Kidney (tissue), 14 donors: ENCODE measurements around the gene FBXL17. TPM values are rescaled to one million over a fixed set of nuclear protein-coding genes. Genes with fewer than 3 reads are reported as not detected.

ENCODE experiments used
- DNase-seq, 5 donors: peaks; one replicate each; pipeline ENCODE4 v3.0.0-alpha.2; 2013 to 2020
- FAIRE-seq: peaks from 2 replicates; lab custom pipeline; 2012; peaks lifted over from hg19 to GRCh38; lab: Jason Lieb, UNC
- H3K27ac ChIP-seq, 2 donors: one replicate each; pipeline ENCODE4 v1.7.0; 2013; ENCODE audit warnings: low read depth in 2 of 2, low read length in 2 of 2, inconsistent platforms in 1 of 2
- H3K27me3 ChIP-seq: one replicate; pipeline ENCODE4 v1.7.1; 2013; ENCODE audit warnings: low read length, inconsistent platforms; ENCODE audit not compliant: control insufficient read depth, insufficient read depth
- H3K36me3 ChIP-seq, 3 donors: one replicate each; pipeline versions ENCODE4 v1.7.0 to v1.7.1; 2013; ENCODE audit warnings: low read length in 3 of 3, control low read depth in 1 of 3, inconsistent platforms in 1 of 3; ENCODE audit not compliant: insufficient read depth in 3 of 3, control insufficient read depth in 2 of 3
- H3K4me1 ChIP-seq, 3 donors: one replicate each; pipeline versions ENCODE4 v1.7.0 to v1.7.1; 2013; ENCODE audit warnings: low read length in 3 of 3, inconsistent platforms in 1 of 3, low read depth in 1 of 3; ENCODE audit not compliant: control insufficient read depth in 2 of 3, insufficient read depth in 2 of 3
- H3K4me3 ChIP-seq, 3 donors: one replicate each; pipeline versions ENCODE4 v1.7.0 to v1.8.1; 2013; ENCODE audit warnings: low read length in 3 of 3, control low read depth in 1 of 3, inconsistent platforms in 1 of 3
- H3K9ac ChIP-seq, 3 donors: one replicate each; pipeline versions ENCODE4 v1.7.0 to v1.7.1; 2013; ENCODE audit warnings: low read length in 3 of 3, control low read depth in 1 of 3, inconsistent platforms in 1 of 3
- H3K9me3 ChIP-seq, 3 donors: one replicate each; pipeline versions ENCODE4 v1.7.0 to v1.7.1; 2013; ENCODE audit warnings: low read length in 3 of 3, control low read depth in 1 of 3, inconsistent platforms in 1 of 3; ENCODE audit not compliant: control insufficient read depth in 2 of 3, insufficient read depth in 1 of 3
- intact Hi-C: fragments of 100-400 bp; cut with DNase I; formaldehyde crosslinking; loops from one replicate; pipeline ENCODE4 v1.11.1; 2022
- polyA plus RNA-seq: library from polyadenylated mRNA; stranded (reverse); fragments of 350-450 nt; fragmentation: Illumina TruSeq; extraction: RNeasy Lipid Tissue Mini Kit (QIAGEN cat#74804); gene quantifications from one replicate; pipeline ENCODE4 v1.2.3, GENCODE V29; 2014; ENCODE audit warnings: low read depth, low replicate concordance; ENCODE audit not compliant: insufficient read depth
- total RNA-seq: library from RNA; stranded (reverse); fragmentation: NEBNext Ultra II Directional; extraction: Animal tissue kit (Norgen Biotek cat#: 25700); gene quantifications from one replicate; pipeline ENCODE4 v1.2.1, GENCODE V29; 2021
- TF ChIP-seq, protein P1 (sequence below): IDR thresholded peaks from 3 replicates; pipeline ENCODE4 v1.5.1; 2012; ENCODE audit warnings: mild to moderate bottlenecking, moderate library complexity, borderline replicate concordance; ENCODE audit not compliant: insufficient read depth; ENCODE audit errors: extremely low read depth
- donor health status: control.
- donor health status: control.
- donor health status: control.
- donor health status: control.
- donor health status: control.
- donor health status: DM: yes; HTN: yes; CAD: no.
- donor health status: Normal renal cell carcinoma (clear cell type).

FBXL17 gene
- total and polyA plus RNA-seq, 2 donors from 2014 or later: 11.7 to 26.5 TPM

DNA sequence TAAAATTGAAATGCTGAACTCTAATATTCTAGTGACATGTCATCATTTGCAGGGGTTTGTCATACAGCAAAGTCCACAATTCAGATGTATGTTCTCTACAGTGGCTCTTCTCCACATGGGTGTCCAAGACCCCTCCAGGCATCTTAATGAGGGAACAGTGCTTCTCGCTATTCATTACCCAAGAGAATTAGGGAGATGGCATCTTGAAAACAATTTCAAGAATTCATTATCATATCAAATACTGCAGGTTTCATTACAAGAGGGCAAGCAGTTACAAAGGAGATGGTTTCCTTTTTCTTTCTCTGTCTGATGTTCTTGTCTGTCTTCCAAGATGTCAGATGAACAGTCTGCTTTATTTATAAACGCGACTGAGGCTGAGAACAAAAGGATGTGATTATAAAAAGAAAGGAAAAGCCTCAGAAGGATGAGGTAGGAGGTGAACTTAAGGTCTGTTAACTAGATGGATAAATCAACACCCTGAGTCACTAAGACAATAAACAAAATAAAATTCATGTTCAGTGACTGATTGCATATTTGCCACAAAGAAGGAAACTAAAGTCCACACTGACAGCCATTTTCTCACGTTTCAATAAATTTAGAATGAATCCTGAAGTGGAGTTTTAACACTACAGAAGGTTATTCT is 384.4 kb downstream of the FBXL17 start:
- TF ChIP-seq, protein P1, sequence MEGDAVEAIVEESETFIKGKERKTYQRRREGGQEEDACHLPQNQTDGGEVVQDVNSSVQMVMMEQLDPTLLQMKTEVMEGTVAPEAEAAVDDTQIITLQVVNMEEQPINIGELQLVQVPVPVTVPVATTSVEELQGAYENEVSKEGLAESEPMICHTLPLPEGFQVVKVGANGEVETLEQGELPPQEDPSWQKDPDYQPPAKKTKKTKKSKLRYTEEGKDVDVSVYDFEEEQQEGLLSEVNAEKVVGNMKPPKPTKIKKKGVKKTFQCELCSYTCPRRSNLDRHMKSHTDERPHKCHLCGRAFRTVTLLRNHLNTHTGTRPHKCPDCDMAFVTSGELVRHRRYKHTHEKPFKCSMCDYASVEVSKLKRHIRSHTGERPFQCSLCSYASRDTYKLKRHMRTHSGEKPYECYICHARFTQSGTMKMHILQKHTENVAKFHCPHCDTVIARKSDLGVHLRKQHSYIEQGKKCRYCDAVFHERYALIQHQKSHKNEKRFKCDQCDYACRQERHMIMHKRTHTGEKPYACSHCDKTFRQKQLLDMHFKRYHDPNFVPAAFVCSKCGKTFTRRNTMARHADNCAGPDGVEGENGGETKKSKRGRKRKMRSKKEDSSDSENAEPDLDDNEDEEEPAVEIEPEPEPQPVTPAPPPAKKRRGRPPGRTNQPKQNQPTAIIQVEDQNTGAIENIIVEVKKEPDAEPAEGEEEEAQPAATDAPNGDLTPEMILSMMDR: no peak
- no peak for FAIRE-seq

DNA sequence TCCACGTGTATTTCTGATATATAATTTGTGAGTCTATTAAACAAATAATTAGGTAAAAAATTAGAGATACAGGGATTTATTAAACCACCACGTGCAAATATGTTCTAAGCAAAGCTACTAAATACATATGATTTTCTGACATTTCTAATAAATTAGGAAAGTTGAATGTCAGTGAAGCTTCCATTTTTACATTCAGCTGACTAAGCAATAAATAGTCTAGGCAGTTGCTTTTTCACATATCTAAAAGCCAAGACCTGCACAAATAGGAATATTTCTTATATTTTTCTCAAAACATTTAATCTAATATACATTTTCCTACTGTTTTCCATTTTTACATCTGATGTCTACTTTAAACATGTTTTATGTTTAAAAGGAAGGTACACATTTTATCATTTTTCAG is 388.6 kb downstream of the FBXL17 start:
- intact Hi-C loops: no loop called here
- Histone ChIP-seq H3K4me1 (no peaks in the 10 kb centered on the region), H3K27me3 (no peaks in the 10 kb centered on the region), H3K27ac (no peak overlapping the region), H3K9ac (no peak overlapping the region), H3K9me3 (no peaks in the 10 kb centered on the region), H3K36me3 (no peaks in the 10 kb centered on the region), H3K4me3 (no peak overlapping the region)
- FAIRE-seq (no peak), DNase-seq (no peak)
- TF ChIP-seq, protein P1: no peak

More for the DNA sequence above, 384.4 kb downstream of the FBXL17 start:
- intact Hi-C loops: no loop called here
- Histone ChIP-seq H3K9me3 (no peaks in the 10 kb centered on the region), H3K36me3 (no peaks in the 10 kb centered on the region), H3K4me3 (no peak overlapping the region), H3K9ac (no peak overlapping the region), H3K27me3 (no peaks in the 10 kb centered on the region), H3K27ac (no peak overlapping the region), H3K4me1 (no peaks in the 10 kb centered on the region)
- DNase-seq: no peak

DNA sequence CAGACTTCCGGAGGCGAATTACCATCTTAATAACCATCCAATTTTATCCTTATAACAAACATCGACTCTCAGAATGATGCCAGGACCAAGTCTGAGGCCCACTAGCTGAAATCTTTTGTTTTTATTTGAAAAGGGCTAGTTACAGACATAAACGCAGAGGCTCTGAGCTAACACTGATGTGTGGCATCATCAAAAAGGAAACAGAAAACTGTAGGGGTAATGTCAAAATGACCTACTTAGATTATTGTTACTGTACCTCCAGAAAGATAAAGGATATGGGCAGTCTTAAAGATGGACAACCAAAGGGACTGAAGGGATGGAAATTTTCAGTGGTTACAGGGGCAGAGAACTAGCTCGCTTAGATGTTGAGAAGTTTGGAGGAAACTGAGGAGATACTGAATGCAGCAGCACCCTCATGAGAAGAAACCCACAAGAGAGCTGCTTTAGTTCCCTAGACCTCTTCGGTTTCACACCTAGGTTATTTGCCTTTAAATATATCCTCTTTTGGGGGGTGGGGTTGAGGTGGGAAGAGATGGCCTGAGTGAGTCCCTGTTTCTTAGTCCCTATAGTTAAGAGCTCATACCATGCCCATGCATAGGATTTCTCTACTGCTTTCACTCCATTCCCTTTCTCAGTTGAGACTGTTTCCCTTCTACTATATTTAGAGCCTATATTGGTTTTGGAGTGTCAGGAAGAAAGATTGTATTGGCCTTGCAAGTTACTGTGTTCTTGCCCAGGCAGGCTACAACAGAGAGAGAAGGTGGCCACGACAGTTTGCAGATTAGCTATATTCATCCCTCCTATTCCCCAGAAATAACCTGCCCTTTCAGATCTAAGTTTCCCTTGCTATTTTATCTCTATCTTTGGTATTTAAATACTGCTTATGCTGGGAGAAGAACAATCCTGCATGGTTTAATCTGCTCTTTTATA is 390.8 kb downstream of the FBXL17 start:
- Histone ChIP-seq H3K27ac (no peak overlapping the region), H3K4me3 (no peak overlapping the region), H3K36me3 (no peaks in the 10 kb centered on the region), H3K4me1 (no peaks in the 10 kb centered on the region), H3K9me3 (no peaks in the 10 kb centered on the region), H3K9ac (no peak overlapping the region), H3K27me3 (no peaks in the 10 kb centered on the region)
- DNase-seq (no peak), FAIRE-seq (no peak)
- TF ChIP-seq, protein P1: no peak
- intact Hi-C loops: no loop called here
